Stimulated activated CD4-positive, alpha-beta T cell treated with anti-CD3 and anti-CD28 coated beads, Interleukin-2, amount 100 ng/mL, for 24 hours (primary cell): ENCODE measurements around the gene GP1BA.

Source experiments
- DNase-seq, 2 donors: peaks; one replicate each; pipeline ENCODE4 v3.0.0-alpha.2; 2020

The GP1BA gene

DNA sequence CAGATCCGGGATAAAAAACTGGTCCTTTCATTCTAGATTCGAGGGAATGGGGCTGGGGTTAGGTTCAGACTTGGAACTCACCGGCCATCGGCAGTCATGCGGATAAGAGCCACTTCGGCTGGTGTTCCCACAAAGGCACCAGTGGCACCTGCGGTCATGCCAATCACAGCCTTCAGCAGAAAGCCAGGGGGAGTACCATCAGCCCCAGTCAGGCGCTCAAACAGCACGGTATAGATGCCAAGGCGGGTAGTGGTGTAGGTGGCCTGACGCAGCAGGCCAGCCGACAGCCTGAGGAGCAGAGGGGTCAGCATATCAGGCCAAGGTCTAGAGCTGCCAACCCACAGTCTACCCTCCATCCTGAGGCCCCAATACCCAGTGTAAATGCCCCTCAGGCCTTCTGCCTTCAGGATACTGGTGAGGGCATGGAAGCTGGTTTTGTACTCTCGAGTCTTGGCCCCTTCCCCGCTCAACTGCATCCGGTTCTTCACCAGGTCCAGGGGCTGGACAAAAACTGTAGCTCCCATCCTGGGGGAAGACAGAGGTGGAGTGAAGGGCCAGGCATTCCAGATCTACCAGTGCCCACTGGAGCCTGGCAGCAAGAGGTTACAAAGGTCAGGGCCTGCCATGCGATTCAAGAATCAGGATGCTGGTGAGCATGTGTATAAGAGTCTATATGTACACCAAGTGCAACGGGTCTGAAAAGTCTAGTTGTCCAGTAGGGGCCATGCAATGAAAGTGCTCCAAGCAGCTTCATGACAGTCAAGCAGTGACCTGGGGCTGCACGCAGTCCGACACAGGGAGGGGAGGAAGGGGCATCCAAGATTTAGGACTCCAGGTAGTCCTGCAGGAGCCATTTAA lies 6.8 kb downstream of the GP1BA start:
- no peak for DNase-seq

DNA sequence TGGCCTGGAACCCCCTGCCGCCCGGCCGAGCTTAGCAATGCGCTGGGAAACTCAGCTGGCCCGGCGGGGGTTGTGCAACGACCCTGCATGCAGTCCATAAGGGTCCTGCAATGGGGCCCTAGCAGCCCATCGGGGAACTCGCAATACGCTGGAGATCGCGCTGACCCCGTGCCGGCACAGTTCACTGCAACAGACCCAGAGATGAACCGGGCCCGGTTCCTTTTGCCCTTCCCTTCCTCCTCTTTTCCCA lies 7.4 kb downstream of the GP1BA start:
- no peak for DNase-seq

DNA sequence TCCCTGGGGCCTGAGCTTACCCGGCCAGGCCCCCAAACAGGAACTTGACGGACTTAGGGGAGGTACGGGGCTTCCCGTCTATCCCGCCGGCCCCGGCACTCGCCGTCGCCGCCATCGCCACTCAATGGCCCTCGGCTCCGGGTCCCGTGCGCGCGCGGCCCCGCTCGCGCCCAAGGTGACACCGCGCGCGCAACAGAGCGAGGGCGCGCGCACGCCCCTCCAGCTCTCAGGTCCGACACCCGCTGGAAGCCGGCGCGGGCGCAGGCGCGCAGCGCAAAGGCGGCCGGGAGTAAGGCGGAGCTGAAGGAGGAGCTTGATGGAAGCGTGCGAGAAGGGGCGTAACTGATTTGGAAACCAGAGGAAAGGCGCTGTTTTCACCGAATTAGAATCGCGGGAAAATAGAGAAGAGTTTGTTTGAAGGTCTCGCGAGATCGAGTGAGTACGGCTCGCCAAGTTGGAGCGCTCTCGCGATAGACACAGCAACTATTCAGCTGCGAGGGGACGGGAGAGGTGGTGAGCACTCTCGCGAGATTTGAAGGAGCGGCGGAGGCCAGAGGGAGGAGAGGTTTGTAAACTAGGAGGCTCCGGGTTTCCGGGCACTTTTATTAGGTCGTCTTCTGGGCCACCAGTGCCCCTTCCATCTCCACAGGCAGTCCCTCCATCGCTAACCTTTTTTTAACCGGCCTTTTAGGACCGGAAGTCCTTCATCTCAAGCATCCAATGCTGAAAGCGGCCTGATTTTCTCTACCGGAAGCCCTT lies 7.9 kb downstream of the GP1BA start, which contains the start of the genes RNF167 and SLC25A11:
Gene RNF167 (plus strand): TSS at position 473 of the 759 bp plus-strand sequence. CDS start 642 bp downstream, outside the sequence.
Gene SLC25A11 (minus strand): TSS at position 251 of the 759 bp plus-strand sequence. CDS start 136 bp downstream, at position 115.
- peak; percentile 92 to 95 for DNase-seq

DNA sequence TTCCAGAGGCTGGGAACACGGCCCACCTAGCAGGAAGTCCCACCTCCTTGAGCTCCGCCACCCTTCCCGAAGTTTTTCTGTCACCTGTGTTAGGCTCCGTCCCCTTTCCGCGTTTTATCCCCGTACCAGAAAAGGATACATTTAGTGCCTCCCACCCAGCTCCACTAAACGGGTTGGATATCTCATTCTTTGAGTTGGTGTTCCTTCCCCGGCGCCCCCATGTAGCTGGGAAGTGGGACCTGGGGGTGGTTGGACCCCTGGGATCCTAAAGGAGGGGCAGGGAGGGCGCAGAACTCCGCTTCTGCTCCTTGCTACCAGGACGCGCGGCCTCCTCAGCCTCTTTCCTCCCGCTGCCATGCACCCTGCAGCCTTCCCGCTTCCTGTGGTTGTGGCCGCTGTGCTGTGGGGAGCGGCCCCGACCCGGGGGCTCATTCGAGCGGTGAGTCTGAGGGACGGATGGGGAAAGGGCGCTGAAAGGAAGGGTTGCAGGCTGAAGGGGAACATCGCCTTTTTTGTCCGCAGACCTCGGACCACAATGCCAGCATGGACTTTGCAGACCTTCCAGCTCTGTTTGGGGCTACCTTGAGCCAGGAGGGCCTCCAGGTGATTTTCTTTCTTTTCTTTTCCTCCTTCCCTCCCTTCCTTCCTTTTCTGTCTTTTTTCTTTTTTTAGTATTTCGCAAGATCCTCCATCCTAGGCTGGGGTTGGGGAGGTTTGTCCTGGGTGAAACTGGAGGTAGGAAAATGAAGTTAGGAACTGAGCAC lies 8.7 kb downstream of the GP1BA start:
- peak; percentile 52 to 53 for DNase-seq

DNA sequence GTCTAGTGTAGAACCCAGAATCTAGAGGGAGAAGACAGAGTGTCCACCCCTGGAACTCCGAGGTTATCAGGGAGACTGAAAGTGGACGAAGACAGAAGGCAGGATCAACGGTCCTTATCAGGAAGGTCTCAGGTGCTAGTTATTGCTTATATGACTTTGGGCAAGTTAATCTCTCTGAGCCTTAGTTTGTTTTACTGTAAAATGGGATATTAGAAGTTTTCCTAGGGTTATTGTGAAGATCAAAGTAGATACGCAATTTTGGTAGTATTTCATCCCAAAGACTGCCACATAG lies 9.2 kb downstream of the GP1BA start:
- DNase-seq = no peak

DNA sequence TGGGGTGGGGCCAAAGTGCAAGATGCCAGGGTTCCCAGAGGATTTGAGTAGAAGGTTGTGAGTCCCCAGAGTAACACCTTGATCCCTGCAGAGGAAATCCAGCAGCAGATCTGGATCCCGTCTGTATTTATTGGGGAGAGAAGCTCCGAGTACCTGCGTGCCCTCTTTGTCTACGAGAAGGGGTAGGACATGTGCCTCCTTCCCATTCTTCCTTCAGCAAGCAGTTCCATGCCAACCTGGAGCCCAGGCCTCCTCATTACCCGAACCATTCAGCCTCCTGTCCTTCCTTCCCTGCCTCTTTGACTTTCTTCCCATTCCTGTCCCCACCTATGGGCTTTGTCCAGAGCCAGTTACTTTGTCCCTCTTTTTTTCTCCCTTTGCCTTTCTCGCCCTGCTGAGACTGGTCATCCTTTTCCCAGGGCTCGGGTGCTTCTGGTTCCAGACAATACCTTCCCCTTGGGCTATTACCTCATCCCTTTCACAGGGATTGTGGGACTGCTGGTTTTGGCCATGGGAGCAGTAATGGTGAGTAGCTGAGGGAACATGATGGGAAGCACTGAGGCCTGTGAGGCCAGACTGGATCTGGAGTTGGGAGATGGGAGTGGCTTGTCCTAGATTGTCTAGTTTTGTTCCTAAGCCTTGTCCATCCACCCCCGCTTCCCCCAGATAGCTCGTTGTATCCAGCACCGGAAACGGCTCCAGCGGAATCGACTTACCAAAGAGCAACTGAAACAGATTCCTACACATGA lies 10.9 kb downstream of the GP1BA start:
- DNase-seq = no peak

DNA sequence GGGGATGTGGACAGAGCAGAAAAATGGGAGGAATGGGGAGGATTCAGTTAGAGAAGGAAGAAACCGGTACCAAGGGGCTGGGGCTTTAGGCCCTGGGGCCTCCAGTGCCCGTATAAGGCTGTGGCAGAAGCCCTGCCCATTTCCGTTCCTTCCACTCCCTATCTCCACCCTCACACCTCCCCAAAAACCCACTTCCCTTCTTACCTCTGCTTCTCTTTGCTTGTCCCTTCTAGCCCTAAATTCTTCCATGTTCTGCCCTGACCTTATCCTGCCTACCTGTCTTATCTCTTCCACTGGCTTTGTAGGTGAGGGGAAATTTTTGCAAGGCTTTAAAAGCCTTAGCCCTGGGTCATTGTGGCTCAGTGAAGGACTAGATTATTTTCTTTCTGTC lies 12.1 kb downstream of the GP1BA start:
- peak in 1 of 2 donors; percentile 60 for DNase-seq

DNA sequence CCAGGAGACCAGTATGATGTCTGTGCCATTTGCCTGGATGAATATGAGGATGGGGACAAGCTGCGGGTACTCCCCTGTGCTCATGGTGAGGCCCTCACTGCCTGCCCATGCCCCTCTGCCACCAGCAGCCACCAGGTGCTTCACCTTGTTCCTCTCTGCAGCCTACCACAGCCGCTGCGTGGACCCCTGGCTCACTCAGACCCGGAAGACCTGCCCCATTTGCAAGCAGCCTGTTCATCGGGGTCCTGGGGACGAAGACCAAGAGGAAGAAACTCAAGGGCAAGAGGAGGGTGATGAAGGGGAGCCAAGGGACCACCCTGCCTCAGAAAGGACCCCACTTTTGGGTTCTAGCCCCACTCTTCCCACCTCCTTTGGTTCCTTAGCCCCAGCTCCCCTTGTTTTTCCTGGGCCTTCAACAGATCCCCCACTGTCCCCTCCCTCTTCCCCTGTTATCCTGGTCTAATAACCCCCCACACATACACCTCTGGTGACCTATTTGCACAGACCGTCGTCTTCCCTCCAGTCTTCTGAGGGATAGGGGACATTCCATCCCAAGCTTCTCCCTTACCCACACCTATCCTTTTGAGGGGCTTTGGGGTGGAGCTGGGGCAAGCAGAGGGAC lies 12.6 kb downstream of the GP1BA start:
- DNase-seq = peak in 1 of 2 donors; percentile 55

DNA sequence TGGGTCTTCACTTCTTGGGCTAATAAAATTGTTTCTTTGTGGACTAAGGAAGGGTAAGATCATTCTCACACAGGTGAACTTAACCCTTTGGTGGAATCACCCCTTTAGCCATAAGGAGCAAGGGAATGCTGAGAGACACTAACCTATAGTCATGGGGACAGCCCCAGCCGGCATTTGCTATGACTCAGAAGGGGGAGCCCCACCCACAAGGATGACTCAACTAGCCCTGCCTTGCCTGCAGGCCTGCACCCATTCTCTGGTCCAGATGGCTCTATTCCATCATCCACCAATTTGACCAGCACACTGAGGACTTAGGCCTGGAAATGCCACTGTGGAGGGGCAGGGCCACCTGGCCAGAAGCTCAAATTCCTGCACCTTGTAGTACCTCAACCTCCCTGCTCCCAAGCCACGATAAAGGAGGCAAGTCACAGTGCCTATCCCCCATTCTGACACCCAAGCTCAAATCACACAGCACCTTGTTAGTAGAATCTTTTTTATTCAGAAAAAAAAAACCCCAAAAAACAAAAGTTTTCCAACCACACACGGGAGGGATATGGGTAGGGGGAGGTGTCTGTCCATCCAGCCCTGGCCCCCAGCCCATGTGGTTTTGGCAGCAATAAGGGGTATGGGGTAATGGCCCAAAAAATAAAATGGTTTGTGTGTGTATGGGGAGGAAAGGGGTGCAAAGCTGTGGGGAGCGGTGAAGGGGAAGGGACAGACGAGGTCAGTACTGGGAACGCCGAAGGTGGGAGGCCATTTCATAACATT lies 13.3 kb downstream of the GP1BA start:
- DNase-seq = peak; percentile 87 to 90

DNA sequence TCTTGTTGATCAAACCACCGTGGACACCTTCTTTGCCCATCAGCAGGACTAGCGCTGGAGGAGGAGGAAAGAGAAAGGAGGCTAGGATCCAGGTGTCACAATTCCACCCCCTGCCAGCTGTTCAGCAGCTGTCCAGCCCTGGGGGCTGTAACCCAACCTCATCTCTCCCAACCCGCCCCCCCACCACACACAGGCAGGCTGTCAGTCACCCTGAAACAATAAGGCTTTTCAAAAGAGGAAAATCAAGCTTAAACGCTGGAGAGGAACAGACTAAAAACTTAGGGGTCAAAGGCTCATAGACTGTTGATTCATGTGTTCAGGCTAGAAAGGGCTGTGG lies 13.8 kb downstream of the GP1BA start:
- DNase-seq = no peak

DNA sequence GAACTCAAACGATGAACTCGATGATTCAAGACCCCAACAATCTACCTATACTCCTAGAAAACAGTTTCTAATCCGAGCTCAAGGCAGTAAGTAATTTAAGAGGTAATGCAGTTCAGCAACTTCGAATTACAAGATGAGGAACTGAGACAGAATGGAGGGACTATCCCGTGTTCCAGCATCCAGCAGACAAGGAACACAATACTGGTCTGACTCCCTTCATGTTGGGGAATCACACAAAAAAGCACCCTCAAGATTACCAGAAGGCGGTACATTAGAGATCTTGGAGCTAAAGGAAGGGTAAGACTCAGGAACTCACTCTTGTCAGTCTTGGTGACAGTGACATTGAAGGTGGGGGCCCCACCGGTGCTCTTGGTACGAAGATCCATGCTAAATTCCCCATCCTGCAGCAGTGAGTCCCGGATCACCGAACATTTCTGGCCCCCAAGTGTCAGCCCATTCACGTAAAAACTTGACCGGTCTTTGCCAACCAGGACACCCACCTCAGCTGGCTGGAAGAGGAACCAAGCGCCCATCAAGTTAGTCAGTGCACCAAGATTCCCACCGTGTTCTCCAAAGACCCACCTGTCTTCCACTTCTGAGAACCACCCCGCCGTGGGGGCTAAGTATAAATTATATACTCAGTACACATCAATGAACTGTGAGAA lies 14.4 kb downstream of the GP1BA start:
- no peak for DNase-seq

DNA sequence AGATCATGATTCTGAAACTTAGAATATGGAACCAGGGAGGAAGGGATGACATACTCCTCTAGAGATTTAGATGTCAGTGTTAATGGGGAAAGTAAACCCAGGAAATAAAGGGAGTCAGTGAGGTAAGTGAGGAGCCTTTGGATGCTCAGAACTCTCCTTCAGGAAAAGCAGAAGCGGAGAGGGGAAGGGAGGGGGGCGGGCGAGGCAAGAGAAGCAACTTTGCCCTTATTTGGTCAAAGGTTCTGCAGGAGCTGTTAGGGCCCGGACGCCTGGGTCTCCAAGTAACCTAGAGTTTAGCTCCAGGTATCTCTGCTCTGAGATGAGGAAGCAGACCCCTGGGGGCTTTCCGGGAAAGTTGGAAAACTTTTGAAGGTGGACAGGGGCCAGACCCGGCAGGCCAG lies 14.9 kb downstream of the GP1BA start:
- DNase-seq = no peak

DNA sequence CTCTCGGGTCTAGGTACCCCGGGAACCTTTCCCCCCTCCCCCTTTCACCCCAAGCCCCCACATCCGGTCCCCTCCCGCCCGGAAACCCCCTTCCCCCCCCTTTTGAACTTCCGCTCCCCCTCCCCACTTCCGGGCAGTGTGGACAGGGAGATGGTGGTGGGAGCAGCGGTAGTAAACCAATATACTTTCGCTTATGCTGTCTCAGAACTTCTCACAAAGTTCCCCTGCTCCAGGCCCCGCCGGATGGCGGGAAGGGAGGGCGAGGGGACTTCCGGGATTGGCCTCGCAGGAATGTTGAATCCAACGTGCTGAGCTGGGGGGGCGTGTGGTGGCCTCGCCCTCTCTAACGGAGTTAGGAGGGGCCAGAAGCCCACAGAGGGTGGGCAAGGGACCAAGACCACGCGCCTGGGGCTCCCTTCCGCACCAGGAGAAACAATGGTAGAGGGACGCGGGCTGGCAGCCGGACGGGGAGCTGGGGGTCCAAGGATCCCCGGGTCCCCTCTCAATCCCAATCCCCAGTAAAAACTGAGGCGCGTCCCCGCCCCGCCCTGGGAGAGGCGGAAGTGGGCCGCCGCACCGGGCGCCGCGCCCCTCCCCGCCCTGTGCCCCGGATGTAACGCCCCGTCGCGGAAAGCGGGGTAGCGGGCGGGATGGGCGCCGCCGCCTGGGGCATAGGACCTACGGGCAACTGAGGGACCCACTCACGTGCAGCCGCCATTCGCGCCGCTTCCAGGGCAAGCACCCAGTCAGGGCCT lies 15.5 kb downstream of the GP1BA start:
- DNase-seq = peak; percentile 73 to 75

DNA sequence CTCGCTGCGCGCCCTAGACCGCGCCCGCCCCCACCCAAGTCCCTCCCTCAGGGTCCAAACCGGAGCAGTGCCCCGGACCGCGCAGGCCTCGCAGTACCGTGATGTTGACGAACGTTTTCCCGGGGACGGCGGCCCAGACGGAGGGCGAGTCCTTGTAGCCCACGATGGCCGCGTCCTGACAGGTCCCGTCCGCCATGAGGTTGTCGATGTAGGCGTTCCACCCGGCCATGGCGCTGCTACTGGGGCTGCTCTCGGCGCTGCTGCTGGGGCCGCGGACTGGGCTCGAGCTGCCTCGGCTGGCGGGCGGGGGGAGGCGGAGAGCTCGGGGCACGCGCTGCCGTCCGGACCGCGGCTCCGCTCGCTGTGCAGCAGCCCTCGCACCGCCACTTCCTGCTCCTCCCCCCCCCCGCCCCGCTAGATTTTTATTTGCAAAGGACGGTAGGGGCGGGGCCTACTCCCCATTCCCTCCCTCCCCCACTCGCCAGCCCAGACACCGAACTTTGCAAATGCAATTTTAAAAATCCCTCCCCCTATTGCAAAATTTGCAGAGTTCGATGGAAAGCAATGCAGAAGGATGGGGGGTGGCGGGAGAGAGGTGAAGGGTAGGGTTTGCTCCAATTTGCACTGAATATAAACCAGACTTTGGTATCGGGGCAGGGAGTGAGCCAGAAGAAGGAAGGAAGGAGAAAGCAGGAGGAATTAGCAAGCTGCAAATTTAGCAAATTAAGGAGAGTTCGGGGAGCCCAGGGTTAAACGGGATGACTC lies 16.3 kb downstream of the GP1BA start, which contains the start of gene PFN1:
Gene PFN1 (minus strand): TSS at position 365 of the 765 bp plus-strand sequence. CDS start 136 bp downstream, at position 229.
- DNase-seq = peak; percentile 92

DNA sequence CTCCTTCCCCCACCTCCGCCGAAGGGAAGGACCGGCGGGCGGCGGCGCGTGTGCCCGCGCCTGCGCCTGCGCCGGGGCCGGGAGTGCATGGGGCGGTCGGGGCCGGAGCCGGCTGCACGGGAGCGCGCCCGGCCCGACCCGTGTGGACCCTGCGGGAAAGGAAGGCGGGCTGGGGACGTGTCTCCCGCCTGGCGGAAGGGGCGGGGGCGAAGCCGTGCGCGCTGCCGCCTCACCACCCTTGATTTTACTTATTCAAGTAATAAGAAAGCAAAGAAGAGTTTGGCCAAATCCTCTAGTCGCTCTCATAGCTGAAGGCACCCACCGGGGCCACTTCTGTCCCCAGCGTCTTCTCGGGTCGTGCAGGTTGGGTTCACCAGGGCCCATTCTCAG lies 16.8 kb downstream of the GP1BA start:
- peak; percentile 78 to 80 for DNase-seq

DNA sequence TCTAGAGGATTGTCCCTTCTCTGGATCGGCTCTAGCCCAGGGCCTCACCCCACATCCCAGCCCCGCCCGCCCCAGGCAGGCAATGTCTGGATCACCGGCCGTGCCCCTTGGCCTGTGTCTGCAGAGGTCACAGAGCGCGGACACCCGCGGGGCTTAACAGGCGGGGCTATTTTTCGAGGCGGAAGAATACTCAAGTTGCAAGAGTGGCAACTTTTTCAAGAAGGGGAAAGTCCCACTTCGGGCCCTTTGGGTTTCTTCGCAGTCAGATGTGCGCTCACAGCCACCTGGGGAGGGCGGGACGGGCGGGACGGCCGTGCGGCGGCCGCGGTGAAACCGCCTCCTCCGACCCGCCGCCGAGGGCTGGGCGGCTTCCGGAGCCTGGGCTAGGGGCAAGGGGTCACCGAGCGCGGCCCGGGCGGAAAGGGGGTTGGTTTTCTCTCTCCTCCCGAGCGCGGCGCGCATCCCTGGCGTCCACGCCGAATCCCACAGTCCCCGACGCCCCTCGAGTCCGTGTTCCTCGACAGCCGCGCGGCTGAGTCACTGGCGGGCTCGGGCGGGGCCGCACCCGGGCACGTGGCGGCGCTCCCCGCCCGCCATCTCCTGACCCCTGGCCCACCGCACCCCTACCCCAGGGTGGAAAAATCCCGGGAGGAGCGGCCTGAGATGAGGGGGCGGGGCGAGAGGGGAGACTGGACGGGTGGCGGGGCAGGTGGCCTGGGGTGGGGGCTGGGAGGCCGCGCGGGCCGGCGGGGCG lies 17.4 kb downstream of the GP1BA start:
- DNase-seq = peak; percentile 78 to 85

DNA sequence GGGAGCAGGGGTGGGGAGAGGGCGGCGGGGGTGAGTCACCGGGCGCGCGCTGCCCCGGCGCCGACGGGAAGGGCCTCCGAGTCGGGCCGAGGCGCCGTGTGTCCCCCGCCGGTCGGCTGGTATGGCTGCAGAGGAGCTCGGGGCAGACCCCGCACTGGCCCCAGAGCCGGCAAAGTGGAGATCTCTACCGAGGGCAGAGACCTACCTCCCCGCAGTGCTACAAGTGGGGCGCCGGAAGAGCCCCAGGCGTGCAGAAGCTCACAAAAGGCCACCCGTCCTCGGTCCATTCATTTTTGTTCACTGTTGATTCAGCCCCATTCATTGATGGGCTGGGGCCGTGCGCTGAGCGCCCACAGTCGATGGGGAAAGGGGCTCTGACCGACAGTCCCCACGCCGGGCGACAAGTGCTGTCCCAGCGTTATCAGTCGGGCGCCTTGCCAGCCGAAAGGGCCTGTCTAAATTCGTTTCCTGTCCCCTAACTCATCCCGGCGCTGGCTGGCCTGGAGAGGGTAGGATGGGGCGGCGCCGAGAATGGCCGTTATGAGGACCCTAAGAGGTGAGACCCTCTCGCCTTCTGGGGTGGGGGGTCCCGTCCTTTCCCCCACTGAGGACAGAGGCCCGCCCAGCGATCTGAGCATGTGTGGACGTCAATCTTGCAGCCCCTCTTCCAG lies 18.1 kb downstream of the GP1BA start:
- DNase-seq = peak; percentile 49 to 53

DNA sequence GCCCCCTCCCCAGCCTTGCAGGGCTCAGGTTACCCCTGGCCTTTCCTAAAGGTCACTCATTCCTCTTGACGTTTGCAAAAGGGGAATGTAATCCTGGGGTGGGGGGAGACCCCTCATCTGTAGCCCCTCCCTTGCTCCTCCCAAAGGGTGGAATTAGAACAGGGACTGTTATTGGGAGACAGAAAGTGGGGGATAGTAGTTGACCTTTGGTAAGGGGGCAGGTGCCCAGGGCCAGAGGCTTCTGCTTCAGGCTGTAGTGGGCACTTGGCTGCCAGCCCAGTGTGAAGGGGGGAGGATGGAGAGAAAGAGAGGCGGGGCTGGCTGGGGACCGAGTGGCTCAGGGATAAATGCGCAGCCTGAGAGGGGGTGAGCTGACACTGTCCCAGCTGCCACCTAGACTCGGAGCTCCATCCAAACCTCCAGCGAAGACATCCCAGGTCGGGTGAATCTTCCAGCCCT lies 18.7 kb downstream of the GP1BA start, which contains the start of gene ENO3:
Gene ENO3 (plus strand): TSS at position 374 of the 459 bp plus-strand sequence. CDS start 711 bp downstream, outside the sequence.
- no peak for DNase-seq
